Gastroesophageal sphincter (tissue), 3 donors: ENCODE data around the gene NR4A2.

Experiments used
- CTCF ChIP-seq, 4 experiments: fragments of 200-600 bp in 2 of 4; fragments of 450-650 bp in 2 of 4; sonication (generic) in 1 of 4; IDR thresholded peaks; one replicate each; pipeline ENCODE4 v1.5.1; 2017 to 2019; ENCODE audit warnings: antibody characterized with exemption in 4 of 4, mild to moderate bottlenecking in 2 of 4, moderate library complexity in 2 of 4
- POLR2AphosphoS5 ChIP-seq: sonication (generic); formaldehyde crosslinking; IDR thresholded peaks from one replicate; pipeline ENCODE4 v1.6.1; 2017; ENCODE audit warnings: antibody characterized with exemption

DNA sequence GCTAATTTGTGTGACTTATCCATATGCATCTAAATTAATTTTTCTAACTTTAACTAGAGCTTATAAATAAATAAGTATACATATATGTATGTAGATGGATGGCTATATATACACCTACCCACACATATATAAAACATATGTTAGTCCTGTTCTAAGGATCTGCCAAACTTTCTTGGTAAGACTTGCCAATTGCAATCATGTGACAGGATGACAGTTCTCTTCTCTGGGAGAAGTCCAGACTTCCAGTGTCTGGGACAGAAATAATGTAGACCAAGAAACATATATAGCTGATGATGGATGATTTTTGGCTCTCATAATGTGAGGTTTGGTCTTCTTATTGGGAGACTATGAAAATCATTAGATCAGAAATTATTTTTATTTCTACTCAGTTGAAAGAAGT lies 30.6 kb upstream of the NR4A2 start:
- no peak for TF ChIP-seq CTCF (IDR thresholded peaks at IDR 0.05)
- TF ChIP-seq POLR2AphosphoS5: no peak
